Measurements from ENCODE around the gene FBL. TPM values are rescaled to one million over a fixed set of nuclear protein-coding genes. Genes with fewer than 3 reads are reported as not detected.

Gene FBL
- total RNA-seq, 2 donors from 2014 or later = 139 to 224 TPM

DNA sequence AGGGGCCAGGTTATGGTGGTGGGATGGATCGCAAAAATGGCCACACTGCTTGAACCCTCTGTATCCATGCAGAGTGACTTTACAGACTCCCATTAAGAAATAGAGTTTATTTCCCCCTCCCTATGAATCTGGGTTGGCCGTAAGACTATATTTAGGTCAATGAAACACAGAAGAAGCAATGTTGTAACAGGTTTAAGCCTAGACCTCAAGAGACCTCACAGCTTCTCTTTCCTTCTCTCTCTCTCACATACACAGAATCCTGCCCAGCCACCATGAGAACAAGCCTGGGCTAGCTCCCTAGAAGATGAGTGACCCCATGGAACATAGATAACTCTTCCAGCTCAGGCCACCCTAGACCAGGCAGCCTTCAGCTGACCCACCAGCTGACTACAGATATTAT lies 21.0 kb upstream of the FBL start:
- H3K36me3 ChIP-seq = no peaks in the 10 kb centered on the region
- H3K27me3 ChIP-seq (replicated peaks; ENCODE audit: insufficient read depth) = no peaks in the 10 kb centered on the region
- H3K4me3 ChIP-seq = no peak overlapping the region
- no peaks in the 10 kb centered on the region for H3K9me3 ChIP-seq
- 83% methylated on average over 2 of the region's 2 CpGs for WGBS
- DNase-seq (ENCODE audit: low spot score) = no peak
- TF ChIP-seq POLR2A (IDR thresholded peaks at IDR 0.05) = no peak
- intact Hi-C loops (cut with DNase I) = no loop called here
- H3K4me1 ChIP-seq (replicated peaks) = no peaks in the 10 kb centered on the region
- no peak overlapping the region for H3K27ac ChIP-seq

DNA sequence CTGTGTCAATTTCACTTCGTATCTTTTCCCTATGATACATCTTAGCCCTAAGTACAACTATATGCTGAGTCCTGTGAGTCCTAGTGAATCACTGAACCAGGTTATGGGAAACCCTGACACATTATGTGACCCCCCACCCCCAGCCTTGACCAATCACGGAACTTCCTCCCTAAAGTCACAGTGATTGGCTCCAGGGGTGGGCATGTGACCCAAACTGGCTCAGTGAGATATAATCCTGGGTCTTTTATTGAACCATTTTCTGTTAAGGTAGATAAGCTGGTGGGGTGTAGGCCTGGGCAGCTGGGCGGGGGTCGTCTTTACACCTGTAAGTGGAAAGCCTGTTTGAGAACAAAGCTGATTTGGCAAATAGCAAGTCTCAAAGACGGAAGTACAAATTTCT lies 19.8 kb upstream of the FBL start:
- TF ChIP-seq POLR2AphosphoS5 (IDR thresholded peaks at IDR 0.05) (no peak), POLR2A (IDR thresholded peaks at IDR 0.05) (no peak)
- TF ChIP-seq, protein P1, sequence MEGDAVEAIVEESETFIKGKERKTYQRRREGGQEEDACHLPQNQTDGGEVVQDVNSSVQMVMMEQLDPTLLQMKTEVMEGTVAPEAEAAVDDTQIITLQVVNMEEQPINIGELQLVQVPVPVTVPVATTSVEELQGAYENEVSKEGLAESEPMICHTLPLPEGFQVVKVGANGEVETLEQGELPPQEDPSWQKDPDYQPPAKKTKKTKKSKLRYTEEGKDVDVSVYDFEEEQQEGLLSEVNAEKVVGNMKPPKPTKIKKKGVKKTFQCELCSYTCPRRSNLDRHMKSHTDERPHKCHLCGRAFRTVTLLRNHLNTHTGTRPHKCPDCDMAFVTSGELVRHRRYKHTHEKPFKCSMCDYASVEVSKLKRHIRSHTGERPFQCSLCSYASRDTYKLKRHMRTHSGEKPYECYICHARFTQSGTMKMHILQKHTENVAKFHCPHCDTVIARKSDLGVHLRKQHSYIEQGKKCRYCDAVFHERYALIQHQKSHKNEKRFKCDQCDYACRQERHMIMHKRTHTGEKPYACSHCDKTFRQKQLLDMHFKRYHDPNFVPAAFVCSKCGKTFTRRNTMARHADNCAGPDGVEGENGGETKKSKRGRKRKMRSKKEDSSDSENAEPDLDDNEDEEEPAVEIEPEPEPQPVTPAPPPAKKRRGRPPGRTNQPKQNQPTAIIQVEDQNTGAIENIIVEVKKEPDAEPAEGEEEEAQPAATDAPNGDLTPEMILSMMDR (IDR thresholded peaks at IDR 0.05) = no peak
- WGBS = 87% methylated on average over 5 of the region's 5 CpGs
- intact Hi-C loops (cut with DNase I) = no loop called here
- Histone ChIP-seq H3K4me3 (no peak overlapping the region), H3K9me3 (no peaks in the 10 kb centered on the region), H3K27ac (no peak overlapping the region), H3K4me1 (replicated peaks) (no peaks in the 10 kb centered on the region), H3K27me3 (replicated peaks; ENCODE audit: insufficient read depth) (no peaks in the 10 kb centered on the region), H3K36me3 (no peaks in the 10 kb centered on the region)
- no peak for DNase-seq (ENCODE audit: low spot score)

DNA sequence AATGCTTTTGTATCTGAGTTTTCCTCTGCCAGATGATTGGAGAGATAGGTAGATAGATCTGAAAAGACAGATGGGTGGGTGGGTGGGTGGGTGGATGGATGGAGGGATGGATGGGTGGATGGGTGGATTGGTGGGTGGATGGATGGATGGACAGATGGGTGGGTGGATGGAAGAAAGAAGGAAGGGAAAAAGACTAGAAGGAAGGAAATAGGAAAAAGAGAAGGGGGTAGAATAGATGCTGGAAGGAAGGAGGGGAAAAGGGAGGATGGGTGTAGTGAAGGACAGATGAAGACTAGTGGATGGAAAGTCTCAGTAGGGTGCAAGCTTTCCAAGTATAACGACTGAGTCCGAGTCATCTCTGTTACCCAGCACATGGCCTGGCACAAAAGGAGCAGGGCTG lies 19.0 kb upstream of the FBL start:
- no peak for DNase-seq (ENCODE audit: low spot score)
- Histone ChIP-seq H3K36me3 (no peaks in the 10 kb centered on the region), H3K27me3 (replicated peaks; ENCODE audit: insufficient read depth) (no peaks in the 10 kb centered on the region), H3K27ac (no peak overlapping the region), H3K4me1 (replicated peaks) (no peaks in the 10 kb centered on the region), H3K9me3 (no peaks in the 10 kb centered on the region), H3K4me3 (no peak overlapping the region)
- 95% methylated on average over 2 of the region's 2 CpGs for WGBS
- TF ChIP-seq, protein P1 (IDR thresholded peaks at IDR 0.05) = no peak
- TF ChIP-seq POLR2A (IDR thresholded peaks at IDR 0.05) = no peak
- TF ChIP-seq POLR2AphosphoS5 (IDR thresholded peaks at IDR 0.05) = no peak
- intact Hi-C loops (cut with DNase I) = no loop called here

DNA sequence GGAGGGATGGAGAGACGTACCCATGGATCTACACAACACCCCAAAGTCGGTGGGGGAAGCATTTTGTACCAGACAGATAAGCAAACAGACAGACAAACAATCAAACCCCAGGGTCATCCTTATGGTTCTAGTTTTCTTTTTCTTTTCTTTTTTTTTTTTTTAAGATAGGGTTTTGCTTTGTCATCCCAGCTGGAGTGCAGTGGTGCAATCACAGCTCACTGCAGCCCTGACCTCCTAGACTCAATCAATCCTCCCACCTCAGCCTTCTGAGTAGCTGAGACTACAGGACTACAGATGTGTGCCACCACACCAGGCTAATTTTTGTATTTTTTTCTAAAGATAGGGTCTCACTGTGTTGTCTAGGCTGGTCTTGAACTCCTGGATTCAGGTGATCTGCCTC lies 17.9 kb upstream of the FBL start:
- Histone ChIP-seq H3K36me3 (no peaks in the 10 kb centered on the region), H3K27ac (no peak overlapping the region), H3K4me3 (no peak overlapping the region), H3K27me3 (replicated peaks; ENCODE audit: insufficient read depth) (no peaks in the 10 kb centered on the region), H3K4me1 (replicated peaks) (no peaks in the 10 kb centered on the region), H3K9me3 (no peaks in the 10 kb centered on the region)
- intact Hi-C loops (cut with DNase I) = no loop called here
- TF ChIP-seq, protein P1 (IDR thresholded peaks at IDR 0.05) = no peak
- TF ChIP-seq POLR2A (IDR thresholded peaks at IDR 0.05) (no peak), POLR2AphosphoS5 (IDR thresholded peaks at IDR 0.05) (no peak)
- WGBS = 95% methylated on average over 2 of the region's 2 CpGs
- DNase-seq (ENCODE audit: low spot score) = no peak

DNA sequence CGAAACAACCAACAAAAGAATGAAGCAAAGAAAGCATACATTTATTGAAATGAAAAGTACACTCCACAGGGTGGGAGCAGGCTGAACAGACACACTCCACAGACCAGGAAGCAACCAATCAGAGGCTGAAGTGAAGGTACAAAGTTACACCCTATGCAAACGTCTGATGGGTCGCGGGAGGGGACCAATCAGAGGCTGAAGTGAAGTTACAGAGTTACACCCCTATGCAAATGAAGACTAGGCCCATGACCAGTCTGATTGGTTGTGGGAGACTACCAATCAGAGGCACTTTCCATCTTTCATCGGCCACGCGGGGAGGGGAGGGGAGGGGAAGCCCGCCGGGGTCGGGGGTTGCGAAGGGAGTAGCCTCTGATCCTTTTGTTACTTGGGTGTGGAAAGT lies 12.4 kb upstream of the FBL start:
- Histone ChIP-seq H3K27ac (no peak overlapping the region), H3K36me3 (no peaks in the 10 kb centered on the region), H3K9me3 (no peaks in the 10 kb centered on the region), H3K4me1 (replicated peaks) (no peaks in the 10 kb centered on the region), H3K27me3 (replicated peaks; ENCODE audit: insufficient read depth) (no peaks in the 10 kb centered on the region), H3K4me3 (no peak overlapping the region)
- WGBS = 75% methylated on average over 11 of the region's 11 CpGs
- no peak for DNase-seq (ENCODE audit: low spot score)
- intact Hi-C loops (cut with DNase I) = no loop called here
- TF ChIP-seq POLR2A (IDR thresholded peaks at IDR 0.05) = no peak
- no peak for TF ChIP-seq POLR2AphosphoS5 (IDR thresholded peaks at IDR 0.05)
- TF ChIP-seq, protein P1 (IDR thresholded peaks at IDR 0.05) = no peak

Data from prostate gland (tissue), 2 donors.